Left ventricle myocardium inferior (tissue), 1 donor: Measurements from ENCODE around the gene MAPKBP1. TPM values are rescaled to one million over a fixed set of nuclear protein-coding genes. Genes with fewer than 3 reads are reported as not detected.

Experiments used
- DNase-seq: peaks from one replicate; pipeline ENCODE4 v3.0.0-alpha.2; 2020
- H3K27ac ChIP-seq: fragments of 200-600 bp; replicated peaks from 2 replicates; pipeline ENCODE4 v1.8.0; 2021
- H3K27me3 ChIP-seq: fragments of 200-600 bp; 2 replicates; pipeline ENCODE4 v1.8.0; 2021; ENCODE audit warnings: low read depth
- H3K36me3 ChIP-seq: fragments of 200-600 bp; 2 replicates; pipeline ENCODE4 v1.8.0; 2021
- H3K4me1 ChIP-seq: fragments of 200-600 bp; 2 replicates; pipeline ENCODE4 v1.8.0; 2021
- H3K4me3 ChIP-seq: fragments of 200-600 bp; 2 replicates; pipeline ENCODE4 v1.8.0; 2021; ENCODE audit warnings: mild to moderate bottlenecking, moderate library complexity
- H3K9me3 ChIP-seq: fragments of 200-600 bp; replicated peaks from 2 replicates; pipeline ENCODE4 v1.8.0; 2021
- CTCF ChIP-seq: fragments of 200-600 bp; IDR thresholded peaks from 2 replicates; pipeline ENCODE4 v1.8.0; 2021; ENCODE audit warnings: antibody characterized with exemption, mild to moderate bottlenecking, borderline replicate concordance
- intact Hi-C: fragments of 100-400 bp; cut with micrococcal nuclease; formaldehyde crosslinking; loops from one replicate; pipeline ENCODE4 v1.11.0; 2022
- total RNA-seq: library from RNA; stranded (reverse); fragmentation: NEBNext Ultra II Directional; extraction: Animal tissue kit (Norgen Biotek cat#: 25700); gene quantifications from one replicate; pipeline ENCODE4 v1.2.1, GENCODE V29; 2021
- donor health status: DM: no; HTN: yes; CAD: no; lungs with severe emphysema.

Gene MAPKBP1
- total RNA-seq, 1 donor from 2014 or later, result 13.6 TPM

DNA sequence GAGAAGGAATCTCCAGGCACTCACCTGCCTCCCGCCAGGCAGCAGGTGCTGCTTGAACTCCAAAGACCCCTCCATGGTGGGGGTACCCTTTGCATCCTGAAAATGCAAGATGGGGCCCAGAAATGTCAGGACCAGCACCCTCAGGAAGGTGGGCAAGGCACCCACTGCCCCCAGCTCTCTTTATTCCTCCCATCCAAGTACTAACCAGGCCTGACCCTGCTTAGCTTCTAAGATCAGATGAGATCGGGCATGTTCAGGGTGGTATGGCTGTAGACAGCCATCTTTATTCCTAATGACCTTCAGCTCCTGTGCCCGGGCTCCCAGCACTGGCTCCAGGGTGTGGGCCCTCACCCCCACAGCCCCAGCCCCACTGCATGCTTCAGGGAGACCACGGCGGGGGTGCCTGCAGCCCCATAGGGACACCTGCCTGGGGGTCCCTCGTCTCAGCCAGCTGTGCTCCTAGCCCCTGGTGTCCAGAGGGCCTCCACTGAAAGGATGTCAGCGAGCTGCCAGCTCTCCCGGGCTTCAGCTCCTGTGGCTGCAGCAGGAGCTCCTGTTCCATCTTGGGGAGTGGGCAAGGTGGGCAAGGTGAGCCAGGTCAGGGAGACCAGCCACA lies 77.6 kb downstream of the MAPKBP1 start:
- no peak for TF ChIP-seq CTCF
- DNase-seq, result no peak
- Histone ChIP-seq H3K27ac (no peak overlapping the region), H3K27me3 (peaks cover 13% of the 10 kb centered on the region), H3K4me1 (no peaks in the 10 kb centered on the region), H3K4me3 (no peak overlapping the region), H3K9me3 (no peaks in the 10 kb centered on the region), H3K36me3 (peaks cover 20% of the 10 kb centered on the region)
- intact Hi-C loops, result no loop called here

DNA sequence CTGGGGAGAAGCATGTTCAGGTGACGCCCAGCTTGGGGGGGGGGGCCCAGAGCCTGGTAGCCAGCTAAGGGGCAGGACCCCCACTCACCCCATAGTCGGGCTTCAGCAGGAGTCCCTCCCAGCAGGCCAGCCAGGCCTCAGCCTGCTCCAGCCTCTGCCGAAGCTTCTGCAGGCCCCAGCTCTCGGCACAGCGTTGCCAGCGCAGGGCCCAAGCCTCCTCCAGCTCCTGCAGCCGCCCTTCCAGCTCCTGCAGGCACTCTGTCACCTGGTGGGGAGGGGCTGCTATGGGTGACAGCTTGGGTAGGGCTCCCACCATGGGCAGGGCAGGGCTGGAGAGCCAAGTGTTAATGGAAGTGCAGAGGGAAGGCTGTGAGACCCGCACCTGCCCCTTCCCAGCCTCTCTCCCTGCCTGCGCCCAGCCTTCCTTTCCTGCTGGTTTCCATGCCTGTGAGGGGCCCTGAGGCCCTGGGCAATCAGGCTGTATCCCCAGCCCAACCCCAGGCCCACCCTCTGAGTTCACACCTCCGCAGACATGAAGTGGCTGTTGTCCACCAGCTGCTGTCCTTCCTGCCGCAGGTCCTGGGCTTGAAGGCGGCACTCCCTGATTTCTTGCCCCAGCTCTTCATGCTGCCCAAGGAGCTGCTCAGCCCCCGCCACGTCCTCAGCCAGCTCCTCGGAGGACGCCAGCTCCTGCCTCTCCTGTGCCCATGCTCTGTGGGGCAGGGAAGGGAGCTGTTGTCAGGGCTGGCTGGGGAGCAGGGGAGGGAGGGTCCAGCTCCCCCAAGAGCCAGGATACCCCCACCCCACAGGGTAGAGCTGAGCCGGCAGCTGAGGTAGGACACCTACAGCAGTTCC lies 78.7 kb downstream of the MAPKBP1 start:
- intact Hi-C loops, result no loop called here
- Histone ChIP-seq H3K36me3 (peaks cover 9% of the 10 kb centered on the region), H3K4me1 (no peaks in the 10 kb centered on the region), H3K27ac (no peak overlapping the region), H3K4me3 (no peak overlapping the region), H3K9me3 (no peaks in the 10 kb centered on the region), H3K27me3 (peaks cover 13% of the 10 kb centered on the region)
- TF ChIP-seq CTCF, result no peak
- no peak for DNase-seq

DNA sequence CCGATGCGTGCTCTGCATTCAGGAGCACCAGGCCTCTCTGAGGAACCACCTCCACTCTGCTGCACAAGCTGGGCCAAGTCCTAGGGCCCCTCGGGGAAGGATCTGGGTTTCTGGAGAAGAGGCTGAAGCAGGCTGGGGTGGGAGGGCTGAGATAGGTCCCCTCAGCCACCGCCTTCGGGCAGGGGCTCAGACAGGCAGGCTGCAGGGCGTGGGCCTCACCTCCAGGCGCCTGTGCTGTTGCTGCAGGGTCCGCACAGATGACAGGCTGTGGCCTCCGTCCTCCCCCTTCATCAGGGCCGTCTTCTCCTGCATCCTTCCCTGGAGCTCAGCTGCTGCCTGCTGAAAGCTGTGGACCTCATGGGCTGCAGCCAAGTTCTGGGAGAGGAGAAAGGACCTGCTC lies 79.5 kb downstream of the MAPKBP1 start:
- no peak for TF ChIP-seq CTCF
- peaks cover 13% of the 10 kb centered on the region for H3K27me3 ChIP-seq

DNA sequence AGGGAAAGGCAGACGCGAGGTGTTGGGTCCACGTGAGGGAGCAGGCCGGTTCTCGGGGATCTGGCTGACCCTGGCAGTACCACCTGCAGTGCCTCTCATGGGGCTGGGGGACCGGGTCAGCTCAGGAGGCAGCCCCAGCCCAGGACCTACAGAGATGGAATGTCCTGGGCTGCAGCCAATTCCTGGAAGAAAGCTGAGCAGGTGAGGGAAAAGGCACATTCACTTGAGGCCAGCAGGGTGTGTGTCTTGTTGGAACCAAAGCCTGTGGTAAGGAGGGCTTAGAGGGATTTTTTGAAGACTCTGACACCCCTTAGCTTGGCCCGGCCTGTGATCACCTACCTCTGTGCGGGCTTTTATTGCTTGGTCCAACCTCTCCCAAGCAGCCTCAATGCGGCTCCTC lies 80.2 kb downstream of the MAPKBP1 start:
- Histone ChIP-seq H3K27me3 (peaks cover 13% of the 10 kb centered on the region), H3K4me1 (no peaks in the 10 kb centered on the region), H3K4me3 (no peak overlapping the region), H3K36me3 (no peaks in the 10 kb centered on the region), H3K27ac (no peak overlapping the region), H3K9me3 (no peaks in the 10 kb centered on the region)
- DNase-seq, result no peak
- TF ChIP-seq CTCF, result no peak
- intact Hi-C loops, result no loop called here

More for the DNA sequence above, 79.5 kb downstream of the MAPKBP1 start:
- Histone ChIP-seq H3K4me3 (no peak overlapping the region), H3K9me3 (no peaks in the 10 kb centered on the region), H3K36me3 (peaks cover under 1% of the 10 kb centered on the region), H3K4me1 (no peaks in the 10 kb centered on the region), H3K27ac (no peak overlapping the region)
- intact Hi-C loops, result no loop called here
- DNase-seq, result no peak

DNA sequence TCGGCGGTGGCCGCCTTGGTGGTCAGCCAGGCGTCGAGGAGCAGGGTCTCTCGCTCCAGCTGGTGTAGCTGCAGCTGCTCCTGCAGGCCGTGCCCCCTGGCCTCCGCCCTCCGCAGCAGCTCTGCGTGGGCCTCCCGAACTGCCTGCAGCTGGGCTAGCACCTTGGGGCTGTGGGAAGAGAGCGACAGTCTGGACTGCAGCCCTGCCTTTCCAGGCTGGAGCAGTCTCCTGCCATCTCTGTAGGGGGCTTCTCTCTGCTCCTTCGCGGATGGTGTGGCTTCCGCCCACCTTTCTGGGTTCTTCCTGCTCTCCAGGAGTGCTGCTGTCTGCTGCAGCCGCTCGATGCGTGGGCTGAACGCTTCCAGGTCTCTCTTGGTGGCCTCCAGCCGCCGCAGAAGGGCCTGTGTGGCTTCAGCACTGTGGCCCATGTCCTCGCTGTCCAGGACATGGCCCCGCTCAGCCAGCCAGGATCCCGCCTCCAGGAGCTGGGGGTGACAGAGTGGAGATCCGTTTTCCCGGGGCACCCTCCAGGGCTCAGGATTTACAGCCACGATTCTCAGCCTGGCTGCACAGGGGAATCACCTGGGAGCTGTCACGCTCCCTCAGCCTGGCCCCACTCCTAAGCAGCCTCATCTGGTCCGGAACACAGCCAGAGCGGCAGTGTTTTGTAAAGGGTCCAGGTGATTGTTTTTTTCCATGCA lies 81.1 kb downstream of the MAPKBP1 start:
- peaks cover 13% of the 10 kb centered on the region for H3K27me3 ChIP-seq
- TF ChIP-seq CTCF, result no peak
- intact Hi-C loops, result no loop called here
- no peaks in the 10 kb centered on the region for H3K9me3 ChIP-seq
- no peak overlapping the region for H3K4me3 ChIP-seq
- no peaks in the 10 kb centered on the region for H3K36me3 ChIP-seq
- no peak overlapping the region for H3K27ac ChIP-seq
- DNase-seq, result no peak
- H3K4me1 ChIP-seq, result peaks cover 8% of the 10 kb centered on the region
